GM19099 (cell line): Measurements from ENCODE around the gene JMJD8.

Experiments
- POLR2A ChIP-seq: IDR thresholded peaks from 3 replicates; pipeline ENCODE4 v1.6.1; 2011; ENCODE audit warnings: low read depth; ENCODE audit not compliant: insufficient read length; ENCODE audit errors: extremely low read depth

Gene JMJD8

DNA sequence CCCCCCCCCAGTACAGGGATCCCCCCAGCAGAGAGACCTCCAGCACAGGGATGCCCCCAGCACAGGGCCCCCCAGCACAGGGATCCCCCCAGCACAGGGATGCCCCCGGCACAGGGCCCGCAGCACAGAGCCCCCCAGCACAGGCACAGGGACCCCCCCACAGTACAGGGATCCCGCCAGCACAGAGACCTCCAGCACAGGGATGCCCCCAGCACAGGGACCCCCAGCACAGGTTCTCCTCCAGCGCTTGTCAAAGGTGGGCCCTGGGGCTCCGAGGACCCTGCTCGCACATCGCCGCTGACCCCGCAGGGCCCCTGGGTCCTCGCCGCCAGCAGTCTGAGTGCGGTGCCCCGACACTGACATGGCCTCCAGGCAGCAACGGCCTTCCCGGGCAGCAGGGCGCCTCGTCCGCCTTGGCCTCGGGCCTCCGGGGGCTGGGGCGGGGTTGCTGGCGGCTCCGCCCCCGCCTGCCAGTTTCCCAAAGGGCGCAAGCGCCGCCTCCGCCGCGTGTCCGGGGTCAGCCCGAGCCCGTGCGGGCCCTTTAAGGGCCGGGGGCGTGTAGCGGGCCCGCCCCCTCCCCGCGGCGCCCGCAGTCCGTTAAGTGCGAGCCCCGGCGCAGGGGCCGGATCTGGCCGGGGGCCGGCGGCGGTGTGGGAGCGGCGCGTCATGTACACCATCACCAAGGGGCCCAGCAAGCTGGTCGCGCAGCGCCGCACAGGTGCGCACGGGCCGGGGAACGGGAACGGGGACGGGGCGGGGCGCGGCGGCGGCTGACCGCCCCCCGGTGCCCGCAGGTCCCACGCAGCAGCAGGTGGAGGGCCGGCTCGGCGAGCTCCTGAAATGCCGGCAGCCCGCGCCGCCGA is 42.6 kb downstream of the JMJD8 start, which contains the start of gene MCRIP2:
MCRIP2 (plus strand) TSS at position 503 of the 863 bp plus-strand sequence; CDS start at position 667, 164 bp downstream.
- TF ChIP-seq POLR2A: peak; percentile 74

DNA sequence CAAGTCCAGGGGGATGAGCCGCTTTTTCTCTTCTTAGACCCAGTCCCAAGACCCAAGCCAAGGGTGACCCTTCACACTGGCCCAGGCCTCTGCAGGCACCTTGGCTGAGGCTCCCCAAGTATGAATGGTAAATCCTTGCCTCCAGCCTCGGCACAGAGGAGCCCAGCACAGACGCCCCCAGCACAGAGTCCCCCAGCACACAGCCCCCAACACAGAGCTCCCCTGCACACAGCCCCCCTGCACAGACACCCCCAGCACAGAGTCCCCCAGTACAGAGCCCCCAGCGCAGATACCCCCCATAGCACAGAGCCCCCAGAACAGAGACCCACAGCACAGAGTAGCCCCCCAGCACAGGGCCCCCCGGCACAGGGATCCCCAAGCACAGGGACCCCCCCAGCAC is 43.5 kb downstream of the JMJD8 start:
- no peak for TF ChIP-seq POLR2A

DNA sequence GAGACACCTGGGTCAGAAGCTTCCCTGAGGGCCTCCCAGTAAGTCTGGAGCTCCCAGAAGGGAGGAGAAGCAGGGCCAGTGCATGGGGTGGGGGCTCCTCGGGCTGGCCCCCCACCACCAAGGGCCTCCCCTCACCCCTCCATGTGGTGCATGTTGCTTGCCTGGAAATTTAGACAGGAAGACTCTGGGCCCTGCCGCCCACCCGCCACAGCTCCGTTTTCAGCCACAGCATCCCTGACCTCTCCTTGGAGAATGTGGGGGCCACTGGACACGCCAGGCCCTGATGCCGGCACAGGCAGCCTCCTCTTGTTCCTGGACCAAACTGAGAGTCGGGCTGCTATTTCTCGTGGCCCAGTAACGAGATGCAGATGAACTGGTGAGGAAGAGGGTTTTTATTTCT is 45.3 kb downstream of the JMJD8 start:
- TF ChIP-seq POLR2A: no peak

DNA sequence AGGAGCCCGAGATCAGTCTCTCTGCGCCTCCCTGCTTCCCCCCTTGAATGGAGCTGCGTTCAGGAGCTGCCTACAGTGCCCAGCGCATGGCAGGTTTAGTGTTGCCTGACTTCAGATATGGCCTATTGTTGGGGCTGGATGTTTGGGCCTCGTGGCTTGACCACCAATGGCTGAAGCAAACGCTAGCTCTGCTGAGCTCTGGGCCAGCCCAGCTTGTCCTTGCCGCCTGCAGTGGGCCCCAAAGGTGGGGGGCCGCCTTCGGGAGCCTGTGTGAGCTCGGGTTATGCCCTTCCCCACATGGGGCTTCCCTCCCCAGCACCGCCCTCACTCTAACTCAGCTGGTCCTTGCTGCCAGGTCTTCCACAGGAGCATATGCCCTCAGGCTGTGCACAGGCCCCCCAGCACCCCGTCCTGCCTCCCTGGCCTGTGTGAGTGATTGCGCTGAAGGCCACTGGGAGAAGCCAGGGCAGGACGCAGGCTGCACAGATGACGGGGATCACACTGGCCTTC is 46.0 kb downstream of the JMJD8 start:
- no peak for TF ChIP-seq POLR2A

DNA sequence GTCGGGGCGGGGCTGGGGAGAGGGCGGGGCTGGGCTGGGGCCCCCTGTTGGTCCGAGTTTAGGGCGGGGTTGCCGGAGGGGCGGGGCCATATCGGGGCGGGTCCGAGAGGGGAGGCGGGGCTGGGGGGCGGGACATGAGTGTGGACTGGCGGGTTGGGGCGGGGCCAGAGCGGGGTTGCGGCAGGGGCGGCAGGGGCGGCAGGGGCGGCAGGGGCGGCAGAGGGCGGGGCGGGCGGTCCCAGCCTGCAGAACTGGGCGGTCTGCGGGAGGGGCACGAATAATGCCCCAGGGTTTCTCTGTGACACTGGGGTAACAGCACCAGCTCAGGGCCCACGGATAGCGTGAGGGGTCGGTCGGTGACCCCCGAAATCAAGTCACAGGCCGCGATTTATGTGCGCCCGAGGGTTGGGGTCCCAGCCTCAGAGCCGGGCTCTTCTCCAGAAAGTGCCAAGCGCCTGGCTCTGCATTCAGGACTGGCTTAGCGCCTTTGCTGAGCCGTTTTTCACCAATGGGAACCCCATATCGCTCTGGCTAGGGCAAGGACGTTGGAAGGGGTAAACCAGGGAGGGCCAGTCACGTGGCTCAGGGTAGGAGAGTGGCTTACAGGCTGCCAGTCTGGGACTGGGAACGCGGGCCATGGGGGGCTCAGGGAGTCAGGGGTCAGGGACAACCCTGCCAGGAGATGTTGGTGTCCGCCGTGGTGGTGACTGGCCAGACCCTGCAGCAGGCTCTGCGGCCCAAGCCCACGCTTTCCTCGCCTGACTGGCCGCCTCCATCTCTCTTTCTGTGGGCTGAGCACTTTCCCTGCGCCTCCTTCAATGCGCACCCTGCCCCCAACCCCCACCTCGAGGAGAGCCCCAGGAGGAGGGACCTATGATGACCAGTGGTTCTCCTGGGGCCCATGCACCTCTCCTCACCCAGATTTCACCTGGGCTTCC is 46.8 kb downstream of the JMJD8 start:
- TF ChIP-seq POLR2A: no peak

DNA sequence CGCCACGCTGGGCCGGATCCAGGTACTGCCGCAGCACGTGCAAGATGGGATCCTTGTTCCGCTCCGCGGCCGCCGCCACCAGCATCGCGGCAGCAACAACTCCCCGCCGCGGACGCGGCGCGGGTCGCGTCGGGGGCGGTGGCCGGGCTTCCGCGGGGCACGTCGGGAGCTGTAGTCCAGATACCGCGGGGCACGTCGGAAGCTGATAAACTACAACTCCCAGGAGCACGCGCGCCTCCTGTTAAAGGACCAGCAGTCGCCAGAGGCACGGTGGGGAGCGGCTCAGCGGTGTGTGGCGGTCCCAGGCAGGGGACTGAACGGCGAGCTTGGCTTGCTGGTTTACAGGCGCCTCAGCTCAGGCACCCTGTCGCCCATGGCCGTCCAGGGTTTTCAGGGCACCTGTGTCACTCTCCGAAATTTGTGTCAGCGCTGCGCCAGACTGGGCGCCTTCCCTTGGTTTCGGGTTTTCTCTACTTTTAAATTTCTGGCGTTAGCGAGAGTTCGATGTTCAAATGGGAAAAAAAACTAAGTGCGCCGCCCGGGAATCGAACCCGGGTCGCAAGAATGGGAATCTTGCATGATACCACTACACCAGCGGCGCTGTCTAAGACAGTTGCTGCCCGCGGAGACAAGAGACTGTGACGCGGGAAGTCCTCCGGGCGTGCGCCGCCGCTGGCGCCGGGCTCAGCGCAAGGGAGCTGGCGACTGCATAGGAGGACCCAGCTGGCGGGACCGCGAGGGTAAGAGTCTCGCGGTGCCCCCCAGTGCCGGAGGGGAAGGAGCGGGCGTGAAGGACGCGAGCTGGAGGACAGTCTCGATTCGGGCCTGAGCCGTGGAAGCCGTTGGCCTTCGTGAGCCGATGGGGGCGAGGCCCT is 47.7 kb downstream of the JMJD8 start, which contains the start of gene METTL26:
METTL26 (minus strand) TSS at position 100 of the 875 bp plus-strand sequence; CDS start at position 85, 15 bp downstream.
- TF ChIP-seq POLR2A: peak; percentile 79

DNA sequence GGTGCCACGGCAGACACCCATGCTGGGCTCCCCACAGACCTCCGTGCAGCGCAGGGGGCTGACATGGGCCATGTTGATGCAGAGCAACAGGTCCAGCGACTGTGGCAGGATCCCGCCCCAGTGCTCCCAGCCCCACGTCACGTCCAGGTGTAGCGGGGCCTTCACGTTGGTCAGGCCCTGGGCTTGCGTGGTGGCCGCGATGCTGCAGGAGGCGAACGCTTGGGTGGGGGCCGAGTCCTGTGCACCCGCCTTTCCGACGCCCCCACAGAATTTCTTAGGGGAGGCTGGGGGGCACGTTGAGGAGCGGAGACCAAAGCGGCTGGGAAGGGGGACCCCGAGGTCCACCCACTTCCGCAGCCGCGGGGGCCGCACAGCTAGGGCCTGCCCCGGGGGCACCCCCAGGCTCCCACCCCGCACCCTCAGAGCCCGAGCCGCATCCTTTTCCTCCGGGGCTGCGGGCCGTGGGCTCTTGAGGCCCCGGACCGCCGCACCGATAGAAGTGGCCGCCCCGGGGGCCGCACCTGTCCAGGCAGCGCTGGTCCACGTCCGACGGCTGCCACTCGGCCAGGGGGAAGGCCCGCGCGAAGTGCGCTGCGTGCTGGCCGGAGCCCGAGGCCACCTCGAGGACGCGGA is 48.4 kb downstream of the JMJD8 start:
- no peak for TF ChIP-seq POLR2A

DNA sequence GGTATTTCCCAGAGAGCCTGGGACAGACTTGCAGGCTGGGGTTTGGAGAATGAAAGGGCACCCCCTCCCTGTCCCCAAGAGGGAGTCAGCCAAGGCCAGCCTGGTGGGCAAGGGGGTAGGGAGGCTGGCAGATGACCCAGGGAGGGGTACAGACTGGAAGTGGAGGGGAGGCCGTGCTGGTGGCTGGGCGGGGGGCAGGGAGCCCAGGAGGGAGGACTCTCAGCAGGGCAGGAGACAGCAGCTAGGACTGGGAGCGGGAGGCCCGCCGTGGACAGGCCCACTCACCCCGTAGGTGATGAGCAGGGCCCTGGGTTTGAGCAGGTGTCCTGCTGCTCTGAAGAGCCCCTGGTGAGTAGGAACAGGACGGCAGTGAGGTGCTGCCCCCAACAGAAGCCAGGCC is 49.1 kb downstream of the JMJD8 start:
- no peak for TF ChIP-seq POLR2A

DNA sequence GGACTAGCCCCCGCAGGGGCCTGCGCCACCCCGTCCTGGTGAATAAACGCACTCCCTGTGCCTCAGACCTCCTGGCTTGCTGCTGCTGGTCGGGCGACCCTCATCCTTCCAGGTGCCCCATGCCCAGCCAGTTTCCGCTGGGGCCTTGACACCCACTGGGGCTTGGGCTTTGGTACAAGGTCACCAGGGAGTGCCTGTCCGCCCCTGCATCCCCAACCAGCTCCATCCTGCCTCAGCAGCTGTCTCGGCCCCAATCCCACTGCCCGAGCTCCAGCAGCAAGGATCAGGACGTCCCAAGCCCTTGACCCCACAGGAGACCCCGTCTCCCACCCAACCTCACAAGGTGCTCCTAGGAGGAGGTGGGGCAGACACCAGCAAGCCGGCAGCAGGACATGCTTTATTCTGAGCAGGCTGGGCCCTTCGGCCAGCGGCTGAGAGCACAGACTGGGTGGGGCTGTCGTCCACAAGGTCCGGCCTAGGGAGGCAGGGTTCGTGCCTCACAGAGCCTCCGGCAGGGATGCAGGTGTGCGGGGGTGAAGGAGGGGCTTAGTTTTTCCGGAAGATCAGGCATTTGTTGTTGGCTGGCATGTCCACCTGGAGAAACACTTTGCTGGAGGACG is 50.0 kb downstream of the JMJD8 start:
- no peak for TF ChIP-seq POLR2A

DNA sequence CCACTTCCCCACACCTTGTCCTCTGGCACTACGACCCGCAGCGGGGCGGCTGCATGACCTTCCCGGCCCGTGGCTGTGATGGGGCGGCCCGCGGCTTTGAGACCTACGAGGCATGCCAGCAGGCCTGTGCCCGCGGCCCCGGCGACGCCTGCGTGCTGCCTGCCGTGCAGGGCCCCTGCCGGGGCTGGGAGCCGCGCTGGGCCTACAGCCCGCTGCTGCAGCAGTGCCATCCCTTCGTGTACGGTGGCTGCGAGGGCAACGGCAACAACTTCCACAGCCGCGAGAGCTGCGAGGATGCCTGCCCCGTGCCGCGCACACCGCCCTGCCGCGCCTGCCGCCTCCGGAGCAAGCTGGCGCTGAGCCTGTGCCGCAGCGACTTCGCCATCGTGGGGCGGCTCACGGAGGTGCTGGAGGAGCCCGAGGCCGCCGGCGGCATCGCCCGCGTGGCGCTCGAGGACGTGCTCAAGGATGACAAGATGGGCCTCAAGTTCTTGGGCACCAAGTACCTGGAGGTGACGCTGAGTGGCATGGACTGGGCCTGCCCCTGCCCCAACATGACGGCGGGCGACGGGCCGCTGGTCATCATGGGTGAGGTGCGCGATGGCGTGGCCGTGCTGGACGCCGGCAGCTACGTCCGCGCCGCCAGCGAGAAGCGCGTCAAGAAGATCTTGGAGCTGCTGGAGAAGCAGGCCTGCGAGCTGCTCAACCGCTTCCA is 50.6 kb downstream of the JMJD8 start:
- TF ChIP-seq POLR2A: no peak

DNA sequence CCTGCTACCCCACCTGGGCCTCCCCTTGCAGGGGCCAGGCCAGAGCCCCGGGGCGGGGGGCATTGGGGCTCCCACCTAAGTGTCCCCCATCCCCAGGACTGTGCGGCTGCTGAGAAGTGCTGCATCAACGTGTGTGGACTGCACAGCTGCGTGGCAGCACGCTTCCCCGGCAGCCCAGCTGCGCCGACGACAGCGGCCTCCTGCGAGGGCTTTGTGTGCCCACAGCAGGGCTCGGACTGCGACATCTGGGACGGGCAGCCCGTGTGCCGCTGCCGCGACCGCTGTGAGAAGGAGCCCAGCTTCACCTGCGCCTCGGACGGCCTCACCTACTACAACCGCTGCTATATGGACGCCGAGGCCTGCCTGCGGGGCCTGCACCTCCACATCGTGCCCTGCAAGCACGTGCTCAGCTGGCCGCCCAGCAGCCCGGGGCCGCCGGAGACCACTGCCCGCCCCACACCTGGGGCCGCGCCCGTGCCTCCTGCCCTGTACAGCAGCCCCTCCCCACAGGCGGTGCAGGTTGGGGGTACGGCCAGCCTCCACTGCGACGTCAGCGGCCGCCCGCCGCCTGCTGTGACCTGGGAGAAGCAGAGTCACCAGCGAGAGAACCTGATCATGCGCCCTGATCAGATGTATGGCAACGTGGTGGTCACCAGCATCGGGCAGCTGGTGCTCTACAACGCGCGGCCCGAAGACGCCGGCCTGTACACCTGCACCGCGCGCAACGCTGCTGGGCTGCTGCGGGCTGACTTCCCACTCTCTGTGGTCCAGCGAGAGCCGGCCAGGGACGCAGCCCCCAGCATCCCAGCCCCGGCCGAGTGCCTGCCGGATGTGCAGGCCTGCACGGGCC is 51.4 kb downstream of the JMJD8 start:
- no peak for TF ChIP-seq POLR2A

DNA sequence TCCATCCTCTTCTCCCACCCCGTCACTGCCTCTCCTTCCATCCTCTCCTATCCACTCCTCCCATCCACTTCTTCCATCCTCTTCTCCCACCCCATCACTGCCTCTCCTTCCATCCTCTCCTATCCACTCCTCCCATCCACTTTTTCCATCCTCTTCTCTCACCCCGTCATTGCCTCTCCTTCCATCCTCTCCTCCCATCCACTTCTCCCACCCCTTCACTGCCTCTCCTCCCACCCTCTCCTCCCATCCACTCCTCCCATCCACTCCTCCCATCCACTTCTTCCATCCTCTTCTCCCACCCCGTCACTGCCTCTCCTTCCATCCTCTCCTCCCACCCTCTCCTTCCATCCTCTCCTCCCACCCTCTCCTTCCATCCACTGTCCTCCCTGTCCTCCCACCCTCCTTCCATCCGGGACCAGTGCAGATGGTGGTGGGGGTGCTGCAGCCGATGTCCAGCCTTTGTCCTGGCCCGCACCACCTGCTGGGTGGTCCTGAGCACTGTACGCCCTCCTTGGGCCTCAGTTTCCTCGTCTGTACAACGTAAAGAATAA is 52.3 kb downstream of the JMJD8 start:
- TF ChIP-seq POLR2A: no peak
